SK-N-MC (cell line): ENCODE measurements around the gene ADCY5.

Source experiments
- DNase-seq: peaks from one replicate; pipeline ENCODE4 v3.0.0-alpha.2; 2011; ENCODE audit warnings: low read depth, low spot score
- H3K27ac ChIP-seq: fragments of 200-600 bp; sonication (generic); 2 replicates; pipeline ENCODE4 v1.5.1; 2016; ENCODE audit warnings: mixed run types
- H3K36me3 ChIP-seq: fragments of 200-600 bp; sonication (generic); 2 replicates; pipeline ENCODE4 v1.6.1; 2017; ENCODE audit warnings: antibody characterized with exemption, low read length, mixed read lengths; ENCODE audit not compliant: insufficient read depth
- H3K4me3 ChIP-seq: fragments of 200-600 bp; sonication (generic); 2 replicates; pipeline ENCODE4 v1.5.1; 2016
- H3K9ac ChIP-seq: fragments of 200-600 bp; sonication (generic); 2 replicates; pipeline ENCODE4 v1.8.0; 2017; ENCODE audit warnings: mixed run types, mixed read lengths; ENCODE audit not compliant: insufficient read length
- H3K9me3 ChIP-seq: fragments of 200-600 bp; sonication (generic); 2 replicates; pipeline ENCODE4 v1.6.1; 2017; ENCODE audit warnings: low read depth, mild to moderate bottlenecking, antibody characterized with exemption, low read length, moderate library complexity, mixed read lengths
- EZH2 ChIP-seq: fragments of 200-600 bp; sonication (generic); IDR thresholded peaks from one replicate; pipeline ENCODE4 v1.6.1; 2017; ENCODE audit warnings: antibody characterized with exemption
- FOXP2 ChIP-seq: optimal IDR thresholded peaks from 2 replicates; pipeline ENCODE3; 2011; ENCODE audit warnings: mild to moderate bottlenecking, moderate library complexity; ENCODE audit not compliant: insufficient read depth; ENCODE audit errors: extremely low read length, control extremely low read depth
- POLR2AphosphoS5 ChIP-seq: IDR thresholded peaks from 2 replicates; pipeline ENCODE4 v1.6.1; 2012; ENCODE audit warnings: mild to moderate bottlenecking, low read depth, low read length, borderline replicate concordance

ADCY5 gene

DNA sequence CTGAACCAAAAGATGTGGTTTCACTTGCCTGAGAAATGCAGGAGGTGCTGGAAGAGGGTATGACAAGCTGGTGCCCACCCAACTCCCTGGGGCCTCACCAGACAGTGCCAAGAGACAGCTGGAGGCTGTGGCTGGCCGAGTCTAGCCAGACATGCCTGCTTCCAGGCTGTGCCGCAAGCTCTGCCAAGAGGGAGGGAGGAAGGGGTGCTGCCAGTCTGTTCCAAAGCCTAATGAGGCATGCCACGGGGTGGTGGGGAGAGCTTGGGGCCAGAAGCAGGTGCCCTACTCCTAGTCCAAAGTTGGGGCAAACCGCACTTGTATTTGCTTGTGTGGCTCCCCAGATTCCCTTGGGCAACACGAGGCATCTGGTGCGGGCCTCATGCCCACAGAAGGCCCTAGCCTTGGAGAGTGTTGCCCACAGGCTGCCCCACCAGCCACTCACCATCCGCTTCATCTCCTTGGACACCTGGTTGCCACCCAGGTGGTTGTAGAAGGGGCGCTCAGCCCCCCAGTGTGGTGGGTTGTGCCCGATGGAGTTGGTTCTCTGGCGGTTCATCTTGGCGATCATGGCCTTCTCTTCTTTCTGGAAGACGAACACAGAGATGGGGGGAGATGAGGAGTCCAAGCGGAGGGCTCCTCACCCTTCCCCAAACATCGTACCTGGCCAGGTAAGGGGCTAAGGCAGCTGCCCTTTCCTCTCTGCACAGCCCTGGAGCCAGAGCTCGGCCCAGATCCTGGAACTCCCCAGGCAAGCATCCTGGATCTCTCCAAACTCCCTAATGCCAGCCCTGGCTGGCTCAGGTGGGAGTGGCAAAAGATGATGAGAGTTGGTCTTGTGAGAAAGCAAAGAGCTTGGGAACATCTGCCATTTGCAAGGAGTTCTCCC is 123.8 kb downstream of the ADCY5 start:
- Histone ChIP-seq H3K9me3 (no peaks in the 10 kb centered on the region), H3K9ac (no peak overlapping the region), H3K4me3 (no peak overlapping the region), H3K36me3 (no peaks in the 10 kb centered on the region; the same call in 1 of the 2 replicates), H3K27ac (no peak overlapping the region)
- DNase-seq = no peak
- TF ChIP-seq EZH2 = no peak
- TF ChIP-seq POLR2AphosphoS5 = no peak
- no peak for TF ChIP-seq FOXP2

- Histone ChIP-seq H3K4me3 (no peak overlapping the region), H3K27ac (no peak overlapping the region), H3K9me3 (no peaks in the 10 kb centered on the region), H3K36me3 (no peaks in the 10 kb centered on the region; the same call in 1 of the 2 replicates), H3K9ac (no peak overlapping the region)
- TF ChIP-seq EZH2 (no peak), FOXP2 (no peak), POLR2AphosphoS5 (no peak)
- DNase-seq = no peak
Observed at GRCh38 chr3:123323781-123324180, 125.1 kb downstream of the ADCY5 start.

DNA sequence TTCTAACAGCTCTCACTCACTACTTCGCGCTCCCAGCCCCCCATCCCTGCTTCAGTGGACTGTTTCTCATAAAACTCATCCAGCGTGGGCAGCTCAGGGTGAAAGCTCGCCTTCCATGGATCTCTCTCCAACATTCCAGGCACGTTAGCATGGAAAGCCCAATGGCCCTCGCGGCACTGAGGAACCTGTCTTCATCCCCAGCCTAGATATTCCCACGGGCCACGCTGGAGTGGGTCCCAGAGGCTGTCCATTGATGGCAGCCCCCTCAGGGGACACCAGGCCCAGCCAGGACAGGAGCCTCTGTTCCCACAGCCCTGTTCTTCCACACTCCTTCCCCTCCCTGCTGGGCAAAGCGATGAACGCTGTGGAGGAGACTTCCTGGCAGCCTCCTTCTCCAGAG is 126.0 kb downstream of the ADCY5 start:
- Histone ChIP-seq H3K4me3 (no peak overlapping the region), H3K27ac (no peak overlapping the region), H3K9ac (no peak overlapping the region), H3K9me3 (no peaks in the 10 kb centered on the region), H3K36me3 (no peaks in the 10 kb centered on the region; the same call in 1 of the 2 replicates)
- no peak for DNase-seq
- TF ChIP-seq EZH2 = no peak
- TF ChIP-seq POLR2AphosphoS5 = no peak
- TF ChIP-seq FOXP2 = no peak

DNA sequence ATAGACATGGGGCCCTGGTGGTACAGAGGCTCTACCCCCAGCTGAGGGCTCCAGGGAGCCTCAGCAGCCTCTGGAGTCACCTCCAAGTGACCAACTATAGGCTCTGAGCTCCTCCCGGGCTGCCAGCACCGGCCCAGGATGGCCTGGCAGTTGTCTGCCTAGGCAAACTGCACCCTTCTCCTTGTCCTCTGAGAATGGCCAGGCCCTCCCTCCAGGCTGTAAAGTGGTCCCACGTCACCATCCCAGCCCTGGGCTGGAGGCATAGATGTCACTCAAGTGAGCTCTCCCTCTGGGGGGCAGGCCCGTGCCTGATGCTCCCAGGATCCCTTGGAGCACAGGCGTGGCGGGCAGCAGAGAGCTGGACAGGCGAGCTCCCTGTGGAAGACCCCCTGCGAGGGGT is 127.1 kb downstream of the ADCY5 start:
- Histone ChIP-seq H3K36me3 (no peaks in the 10 kb centered on the region; the same call in 1 of the 2 replicates), H3K27ac (no peak overlapping the region), H3K9ac (no peak overlapping the region), H3K4me3 (no peak overlapping the region), H3K9me3 (no peaks in the 10 kb centered on the region)
- TF ChIP-seq FOXP2 (no peak), EZH2 (no peak), POLR2AphosphoS5 (no peak)
- DNase-seq = no peak

DNA sequence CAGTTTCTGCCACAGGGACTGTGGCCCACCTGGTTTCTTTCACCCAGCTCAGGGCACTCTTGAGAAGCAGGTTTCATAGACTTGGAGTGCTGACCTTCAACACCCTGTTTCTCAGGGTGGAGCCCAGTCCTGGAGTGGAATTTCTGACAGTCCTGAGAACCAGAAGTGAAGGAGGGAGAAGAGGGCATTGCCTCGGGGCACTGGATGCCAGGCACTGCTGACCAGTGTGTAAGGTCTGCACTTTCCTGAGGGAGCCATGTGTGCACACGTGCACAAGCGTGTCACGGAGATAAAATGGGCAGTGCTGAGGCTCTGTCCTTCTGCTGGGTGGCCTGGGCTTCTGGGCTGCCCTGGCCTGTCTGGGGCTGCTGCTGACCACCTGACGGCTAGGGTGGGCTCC is 128.7 kb downstream of the ADCY5 start:
- H3K9me3 ChIP-seq = no peaks in the 10 kb centered on the region
- no peak for TF ChIP-seq FOXP2
- no peak for TF ChIP-seq EZH2
- TF ChIP-seq POLR2AphosphoS5 = no peak
- no peak overlapping the region for H3K27ac ChIP-seq
- H3K4me3 ChIP-seq = no peak overlapping the region
- DNase-seq = no peak
- H3K9ac ChIP-seq = no peak overlapping the region
- H3K36me3 ChIP-seq = no peaks in the 10 kb centered on the region; the same call in 1 of the 2 replicates

DNA sequence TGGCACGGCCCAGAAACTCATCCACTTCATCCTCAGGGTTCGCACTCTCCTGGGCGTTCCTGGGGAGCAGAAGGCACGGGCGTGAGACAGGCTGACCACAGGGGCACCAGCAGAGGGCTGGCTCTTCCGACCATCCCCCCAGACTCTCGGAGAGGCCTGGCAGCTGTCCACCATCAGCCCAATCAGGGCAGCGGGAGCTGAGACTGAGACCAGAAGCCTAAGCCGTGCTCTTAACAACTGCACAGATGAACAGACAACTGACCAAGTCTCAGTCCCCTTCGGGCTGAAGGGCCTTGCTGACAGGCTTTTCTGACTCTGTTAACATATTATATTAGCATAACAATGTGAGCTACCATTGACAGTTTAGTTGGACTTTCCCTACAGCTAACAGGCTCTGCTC is 129.1 kb downstream of the ADCY5 start:
- no peak overlapping the region for H3K4me3 ChIP-seq
- no peaks in the 10 kb centered on the region for H3K9me3 ChIP-seq
- H3K27ac ChIP-seq = no peak overlapping the region
- TF ChIP-seq POLR2AphosphoS5 (no peak), EZH2 (no peak), FOXP2 (no peak)
- no peak for DNase-seq
- no peaks in the 10 kb centered on the region; the same call in 1 of the 2 replicates for H3K36me3 ChIP-seq
- H3K9ac ChIP-seq = no peak overlapping the region

GRCh38 chr3:123318374-123318773 is 130.5 kb downstream of the ADCY5 start:
- Histone ChIP-seq H3K9me3 (no peaks in the 10 kb centered on the region), H3K4me3 (no peak overlapping the region), H3K36me3 (no peaks in the 10 kb centered on the region; the same call in 1 of the 2 replicates), H3K9ac (no peak overlapping the region), H3K27ac (no peak overlapping the region)
- TF ChIP-seq EZH2 = no peak
- TF ChIP-seq FOXP2 = no peak
- no peak for TF ChIP-seq POLR2AphosphoS5
- DNase-seq = no peak

GRCh38 chr3:123317716-123318115 is 131.2 kb downstream of the ADCY5 start:
- Histone ChIP-seq H3K4me3 (no peak overlapping the region), H3K36me3 (no peaks in the 10 kb centered on the region; the same call in 1 of the 2 replicates), H3K9me3 (no peaks in the 10 kb centered on the region), H3K9ac (no peak overlapping the region), H3K27ac (no peak overlapping the region)
- no peak for DNase-seq
- TF ChIP-seq POLR2AphosphoS5 (no peak), EZH2 (no peak), FOXP2 (no peak)

- TF ChIP-seq POLR2AphosphoS5 (no peak), FOXP2 (no peak), EZH2 (no peak)
- Histone ChIP-seq H3K4me3 (no peak overlapping the region), H3K27ac (no peak overlapping the region), H3K36me3 (no peaks in the 10 kb centered on the region; the same call in 1 of the 2 replicates), H3K9me3 (no peaks in the 10 kb centered on the region), H3K9ac (no peak overlapping the region)
- no peak for DNase-seq
Observed at GRCh38 chr3:123315271-123315595, 133.7 kb downstream of the ADCY5 start.
